ENCODE data around the gene MRPL53.

- no peak for TF ChIP-seq CTCF (IDR thresholded peaks at IDR 0.05 in 4 of 5, conservative IDR thresholded peaks at IDR 0.05 in 1 of 5)
- no peak for TF ChIP-seq POLR2A (IDR thresholded peaks at IDR 0.05)
Measured at GRCh38 chr2:74441690-74442482, 30.6 kb downstream of the MRPL53 start, which contains the start of gene RTKN.

Data from gastrocnemius medialis (tissue), 4 donors.